Testis (tissue), 2 donors: ENCODE measurements around the gene RAP2A.

Experiments
- POLR2A ChIP-seq: fragments of 450-650 bp; IDR thresholded peaks from one replicate; pipeline ENCODE4 v1.6.1; 2017; ENCODE audit warnings: antibody characterized with exemption, mild to moderate bottlenecking, moderate library complexity
- TF ChIP-seq, protein P1 (sequence below), 3 experiments: fragments of 450-650 bp in 2 of 3; fragments of 200-600 bp in 1 of 3; sonication (generic) in 1 of 3; IDR thresholded peaks; one replicate each; pipeline ENCODE4 v1.5.1; 2016 to 2019; ENCODE audit warnings: antibody characterized with exemption in 3 of 3, mild to moderate bottlenecking in 2 of 3, moderate library complexity in 1 of 3

DNA sequence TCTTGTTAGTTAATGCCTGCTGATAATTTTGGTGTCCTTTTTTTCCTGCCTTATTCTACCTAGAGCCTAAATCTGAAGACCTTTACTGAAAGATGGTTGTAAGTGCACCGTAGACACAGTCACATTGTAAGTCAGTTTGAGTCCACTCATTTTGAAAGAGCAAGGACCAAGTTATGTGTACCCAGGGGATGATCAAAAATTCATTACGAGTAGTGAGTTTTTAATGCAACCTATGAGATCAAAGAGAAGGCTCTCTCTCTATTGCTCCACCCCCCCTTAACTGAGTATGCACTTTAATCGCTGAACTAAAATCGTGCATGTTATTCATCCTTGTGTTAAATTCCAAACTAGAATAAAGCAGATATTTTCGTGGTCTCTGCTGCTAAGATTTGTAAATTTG lies 1.8 kb downstream of the RAP2A start:
- TF ChIP-seq, protein P1, sequence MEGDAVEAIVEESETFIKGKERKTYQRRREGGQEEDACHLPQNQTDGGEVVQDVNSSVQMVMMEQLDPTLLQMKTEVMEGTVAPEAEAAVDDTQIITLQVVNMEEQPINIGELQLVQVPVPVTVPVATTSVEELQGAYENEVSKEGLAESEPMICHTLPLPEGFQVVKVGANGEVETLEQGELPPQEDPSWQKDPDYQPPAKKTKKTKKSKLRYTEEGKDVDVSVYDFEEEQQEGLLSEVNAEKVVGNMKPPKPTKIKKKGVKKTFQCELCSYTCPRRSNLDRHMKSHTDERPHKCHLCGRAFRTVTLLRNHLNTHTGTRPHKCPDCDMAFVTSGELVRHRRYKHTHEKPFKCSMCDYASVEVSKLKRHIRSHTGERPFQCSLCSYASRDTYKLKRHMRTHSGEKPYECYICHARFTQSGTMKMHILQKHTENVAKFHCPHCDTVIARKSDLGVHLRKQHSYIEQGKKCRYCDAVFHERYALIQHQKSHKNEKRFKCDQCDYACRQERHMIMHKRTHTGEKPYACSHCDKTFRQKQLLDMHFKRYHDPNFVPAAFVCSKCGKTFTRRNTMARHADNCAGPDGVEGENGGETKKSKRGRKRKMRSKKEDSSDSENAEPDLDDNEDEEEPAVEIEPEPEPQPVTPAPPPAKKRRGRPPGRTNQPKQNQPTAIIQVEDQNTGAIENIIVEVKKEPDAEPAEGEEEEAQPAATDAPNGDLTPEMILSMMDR (IDR thresholded peaks at IDR 0.05): no peak
- no peak for TF ChIP-seq POLR2A
